ENCODE measurements around the gene NINL.
A peak's percentile ranks its signal among the peaks of the same experiment; 100 is the strongest.
"Not testable (repeated sequence)": the region's sequence is repeated elsewhere in the genome, so short reads cannot be mapped to it uniquely, and the experiment has no call there.

The NINL gene

DNA sequence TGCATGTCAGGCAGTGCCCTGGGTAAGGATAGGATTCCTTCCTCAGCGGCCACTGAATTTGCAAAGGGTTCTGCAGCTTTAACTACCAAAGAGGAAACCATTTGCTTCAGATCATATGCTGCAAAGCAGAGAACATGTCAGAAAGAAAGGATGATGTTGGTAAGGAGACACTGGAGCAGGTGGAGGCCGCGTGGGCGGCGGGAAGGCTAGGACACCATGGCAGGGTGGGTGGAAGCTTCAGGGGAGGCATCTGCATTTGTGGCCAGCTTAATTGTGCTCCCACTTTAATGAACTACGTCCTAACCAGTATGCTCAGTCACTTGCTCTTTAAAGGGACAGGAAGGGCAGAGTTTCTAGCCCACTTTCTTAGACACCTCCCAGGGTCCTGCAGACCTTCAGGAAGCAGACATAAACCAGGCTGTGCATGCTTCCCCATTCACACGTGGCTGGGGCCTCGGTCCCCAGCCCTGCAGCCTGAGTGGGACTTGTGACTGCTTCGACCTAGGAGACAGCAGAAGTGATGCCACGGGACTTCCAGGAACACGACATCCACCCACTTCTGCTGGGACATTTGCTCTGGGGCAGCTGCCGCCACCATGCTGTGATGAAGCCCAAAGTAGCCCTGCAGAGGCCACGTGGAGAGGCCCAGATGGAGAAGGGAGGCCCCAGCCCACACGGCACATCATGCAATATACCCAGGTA lies 101.7 kb downstream of the NINL start:
- no peak for DNase-seq

DNA sequence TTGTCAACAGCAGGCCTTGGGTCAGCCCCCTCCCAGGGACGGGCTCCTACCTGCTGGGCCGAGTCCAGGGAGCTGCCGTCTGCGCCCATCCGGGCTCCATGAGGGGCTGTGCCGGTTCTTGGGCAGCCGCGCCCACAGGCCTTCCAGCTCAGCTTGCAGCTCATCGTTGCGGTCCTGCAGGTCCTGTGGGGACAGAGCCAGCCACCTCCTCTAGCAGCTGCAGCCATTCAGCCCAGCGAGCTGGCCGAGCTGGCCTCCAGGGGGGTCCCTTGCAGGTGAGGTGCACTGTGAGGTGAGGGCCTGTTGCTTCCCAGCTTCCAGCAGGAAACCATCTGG lies 103.4 kb downstream of the NINL start:
- no peak for DNase-seq

DNA sequence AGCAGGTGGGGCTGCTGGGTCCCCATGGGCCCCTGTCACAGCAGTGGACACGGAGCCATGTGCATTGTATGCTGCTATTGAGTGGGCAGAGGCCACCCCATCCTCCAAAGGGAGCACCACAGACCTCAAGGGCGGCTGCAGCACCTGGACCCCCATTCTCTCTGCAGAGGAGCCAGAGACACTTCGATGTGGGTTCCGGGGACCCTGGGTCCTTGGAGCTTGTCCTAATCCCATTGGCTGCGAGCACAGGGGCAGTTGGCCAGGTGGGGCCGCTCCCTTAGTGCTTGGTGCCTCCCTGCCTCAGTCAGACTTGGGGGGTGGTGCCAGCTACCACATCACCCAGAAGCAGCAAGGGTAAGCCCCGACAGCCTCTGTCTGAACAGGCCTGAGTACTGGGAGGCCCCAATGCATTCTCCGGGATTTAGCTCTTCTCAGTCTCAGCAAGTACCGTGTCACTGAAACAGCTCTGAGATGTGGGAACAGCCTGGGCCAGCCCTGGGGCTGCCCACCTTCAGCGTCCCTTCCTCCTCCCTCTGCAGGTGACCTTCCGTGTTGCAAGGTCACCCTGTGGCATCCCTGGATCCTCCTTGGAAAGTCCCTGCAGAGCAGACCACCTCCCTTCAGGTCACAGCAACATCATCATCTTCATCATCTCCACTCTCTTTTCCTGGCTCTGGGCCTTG lies 104.0 kb downstream of the NINL start:
- DNase-seq: no peak

DNA sequence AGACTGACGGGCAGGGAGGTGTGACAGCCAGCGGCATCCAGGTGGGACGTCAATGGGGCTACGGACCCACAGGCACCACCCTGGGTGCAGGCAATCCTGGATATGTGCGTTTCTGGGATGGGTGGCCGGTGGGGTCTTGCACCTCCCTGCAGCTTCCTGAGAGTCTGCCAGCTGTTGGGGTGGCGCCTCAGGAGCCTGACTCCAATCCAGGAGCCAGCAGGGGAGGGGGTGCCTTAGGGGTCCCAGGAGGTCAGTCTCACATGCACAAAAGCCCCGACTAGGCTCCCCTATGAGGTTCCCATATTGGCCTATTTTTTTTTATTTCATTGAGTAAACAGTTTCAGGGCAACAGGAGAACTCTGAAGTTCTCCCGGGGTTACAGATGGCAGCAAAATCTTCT lies 104.5 kb downstream of the NINL start:
- no peak for DNase-seq

- DNase-seq: no peak
These were observed 105.2 kb downstream of the NINL start for GRCh38 chr20:25480156-25480555.

DNA sequence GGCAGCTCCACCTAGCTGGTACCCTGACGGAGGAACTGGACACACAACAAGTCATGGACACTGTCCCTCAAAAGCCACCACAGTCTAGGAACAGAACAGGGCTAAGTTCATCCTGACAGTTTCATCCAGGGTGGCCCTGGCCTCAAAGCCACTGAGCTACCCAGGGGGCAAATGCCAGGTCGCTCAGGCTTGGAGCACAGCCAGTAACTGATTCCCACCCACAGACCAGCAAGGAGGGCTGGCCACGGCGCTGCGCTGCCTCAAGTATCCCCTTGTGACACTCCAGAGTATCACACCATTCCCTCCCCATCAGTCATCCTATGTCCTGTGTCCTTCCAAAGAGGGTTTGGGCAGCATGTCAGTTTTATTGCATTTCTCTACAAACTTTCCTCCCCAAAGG lies 105.7 kb downstream of the NINL start:
- no peak for DNase-seq

- DNase-seq: no peak
These were observed 106.3 kb downstream of the NINL start for GRCh38 chr20:25478889-25479568.

GRCh38 chr20:25477014-25477882 lies 108.1 kb downstream of the NINL start:
- no peak for DNase-seq

- DNase-seq: no peak
These were observed 109.0 kb downstream of the NINL start for GRCh38 chr20:25476106-25477013.

DNA sequence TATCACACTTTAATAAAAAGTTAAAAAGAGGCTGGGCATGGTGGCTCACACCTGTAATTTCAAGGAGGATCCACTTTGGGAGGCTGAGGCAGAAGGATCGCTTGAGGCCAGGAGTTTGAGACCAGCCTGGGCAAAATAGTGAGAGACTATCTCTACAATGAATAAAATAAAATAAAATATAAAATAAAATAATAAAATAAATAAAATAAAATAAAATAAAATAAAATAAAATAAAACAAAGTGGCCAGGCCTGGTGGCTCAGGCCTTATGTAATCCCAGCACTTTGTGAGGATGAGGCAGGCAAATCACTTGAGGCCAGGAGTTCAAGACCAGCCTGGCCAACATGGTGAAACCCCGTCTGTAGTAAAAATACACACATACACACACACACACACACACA lies 112.0 kb downstream of the NINL start:
- DNase-seq: not testable (repeated sequence)

GRCh38 chr20:25471020-25471419 lies 114.3 kb downstream of the NINL start:
- DNase-seq: no peak

- peak; percentile 14 for DNase-seq
These were observed 115.3 kb downstream of the NINL start for GRCh38 chr20:25470045-25470444.

- DNase-seq: no peak
These were observed 115.8 kb downstream of the NINL start for GRCh38 chr20:25469558-25469957.

DNA sequence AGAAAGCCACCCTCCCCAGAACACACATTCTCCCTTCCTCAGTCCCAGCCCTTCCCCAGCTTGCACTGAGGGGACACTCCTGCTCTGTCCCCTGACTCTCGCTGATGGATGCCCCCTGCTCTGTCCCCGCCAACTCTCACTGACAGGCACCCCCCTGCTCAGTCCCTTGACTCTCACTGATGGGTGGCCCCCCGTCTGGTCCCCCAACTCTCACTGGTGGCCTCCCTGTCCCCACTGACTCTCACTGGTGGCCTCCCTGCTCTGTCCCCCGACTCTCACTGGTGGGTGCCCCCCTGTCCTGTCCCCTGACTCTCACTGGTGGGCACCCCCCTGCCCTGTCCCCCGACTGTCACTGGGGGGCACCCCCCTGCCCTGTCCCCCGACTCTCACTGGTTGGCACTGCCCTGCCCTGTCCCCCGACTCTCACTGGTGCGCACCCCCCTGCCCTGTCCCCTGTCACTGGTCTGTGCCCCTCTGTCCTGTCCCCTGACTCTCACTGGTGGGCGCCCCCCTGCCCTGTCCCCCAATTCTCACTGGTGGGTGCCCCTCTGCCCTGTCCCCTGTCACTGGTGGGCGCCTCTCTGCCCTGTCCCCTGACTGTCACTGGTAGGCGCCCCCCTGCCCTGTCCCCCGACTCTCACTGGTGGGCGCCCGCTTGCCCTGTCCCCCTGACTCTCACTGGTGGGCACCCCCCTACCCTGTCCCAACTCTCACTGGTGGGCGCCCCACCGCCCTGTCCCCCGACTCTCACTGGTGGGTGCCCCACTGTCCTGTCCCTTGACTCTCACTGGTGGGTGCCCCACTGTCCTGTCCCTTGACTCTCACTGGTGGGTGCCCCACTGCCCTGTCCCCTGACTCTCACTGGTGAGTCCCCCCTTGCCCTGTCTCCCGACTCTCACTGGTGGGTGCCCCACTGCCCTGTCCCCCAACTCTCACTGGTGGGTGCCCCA lies 116.9 kb downstream of the NINL start:
- DNase-seq: no peak

- no peak for DNase-seq
These were observed 117.9 kb downstream of the NINL start for GRCh38 chr20:25467441-25467840.

DNA sequence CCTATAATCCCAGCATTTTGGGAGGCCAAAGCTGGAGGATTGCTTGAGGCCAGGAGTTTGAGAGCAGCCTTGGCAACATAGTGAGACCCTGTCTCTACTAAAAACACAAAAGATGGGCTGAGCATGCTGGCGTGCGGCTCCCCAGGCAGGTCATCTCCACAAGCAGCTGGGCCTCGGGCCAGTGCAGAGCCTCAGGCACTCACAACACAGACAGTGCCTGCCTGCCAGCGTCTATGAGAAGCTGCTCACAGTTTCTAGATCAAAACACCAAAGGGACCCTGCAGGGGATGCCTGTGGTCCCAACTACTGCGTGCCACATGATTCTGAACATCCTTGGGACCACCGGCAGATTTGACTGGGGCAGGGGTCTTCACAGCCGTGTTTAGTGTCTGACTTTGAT lies 118.5 kb downstream of the NINL start:
- no peak for DNase-seq

DNA sequence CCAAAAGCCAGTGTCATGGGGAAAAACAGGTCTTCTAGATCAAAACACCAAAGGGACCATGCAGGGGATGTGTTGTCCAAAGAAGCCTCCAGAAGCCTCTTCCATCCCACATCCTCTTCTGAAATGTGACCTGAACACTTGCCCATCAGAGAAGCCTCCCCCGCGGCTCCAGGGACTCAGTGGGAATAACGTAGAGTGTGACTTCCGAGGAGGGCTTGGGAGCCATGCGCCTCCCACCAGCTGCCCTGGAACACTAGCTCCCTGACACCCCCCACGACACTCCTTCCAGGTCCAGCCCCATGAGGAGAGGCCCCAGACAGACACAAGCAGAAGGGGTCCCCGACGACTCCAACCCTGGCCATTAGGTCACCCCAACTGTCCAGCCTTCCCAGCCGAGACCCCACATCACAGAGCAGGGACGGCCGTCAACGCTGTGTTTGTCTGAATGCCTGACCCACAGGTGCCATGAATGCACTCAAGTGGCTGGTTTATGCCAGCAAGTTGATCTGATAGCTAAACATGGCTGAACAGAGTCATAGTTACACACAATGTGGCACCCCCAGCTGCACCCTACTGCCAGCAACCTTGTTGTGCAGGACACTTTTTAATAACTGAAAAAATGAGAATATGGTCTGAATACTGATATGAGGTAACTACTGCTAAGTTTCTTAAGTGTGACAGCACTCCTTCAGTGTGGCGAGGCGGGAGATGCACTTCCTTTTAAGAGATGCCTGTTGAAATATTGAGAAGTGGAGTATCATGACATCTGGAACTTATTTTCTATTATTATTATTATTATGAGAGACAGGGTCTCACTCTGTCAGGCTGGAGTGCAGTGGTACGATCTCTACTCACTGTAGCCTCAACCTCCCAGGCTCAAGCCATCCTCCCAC lies 119.8 kb downstream of the NINL start:
- no peak for DNase-seq

GRCh38 chr20:25464501-25465242 lies 120.7 kb downstream of the NINL start:
- DNase-seq: peak; percentile 25
